BLaER1 (cell line): ENCODE measurements around the gene BNIP3.
A peak's percentile ranks its signal among the peaks of the same experiment; 100 is the strongest.

Experiments
- H3K27ac ChIP-seq: shearing (Covaris generic); formaldehyde crosslinking; 2 replicates; pipeline ENCODE4 v1.8.1; 2022
- H3K27me3 ChIP-seq: shearing (Covaris generic); formaldehyde crosslinking; 2 replicates; pipeline ENCODE4 v1.8.1; 2022
- H3K36me3 ChIP-seq: shearing (Covaris generic); formaldehyde crosslinking; 2 replicates; pipeline ENCODE4 v1.8.1; 2022
- H3K4me1 ChIP-seq: shearing (Covaris generic); formaldehyde crosslinking; 2 replicates; pipeline ENCODE4 v1.8.1; 2022
- H3K4me2 ChIP-seq: shearing (Covaris generic); formaldehyde crosslinking; 2 replicates; pipeline ENCODE4 v1.8.1; 2022
- H3K4me3 ChIP-seq: shearing (Covaris generic); formaldehyde crosslinking; 2 replicates; pipeline ENCODE4 v1.8.1; 2022
- H3K9ac ChIP-seq: shearing (Covaris generic); formaldehyde crosslinking; 2 replicates; pipeline ENCODE4 v1.8.1; 2022
- H3K9me3 ChIP-seq: shearing (Covaris generic); formaldehyde crosslinking; 2 replicates; pipeline ENCODE4 v1.8.1; 2022
- H4K20me1 ChIP-seq: shearing (Covaris generic); formaldehyde crosslinking; 2 replicates; pipeline ENCODE4 v1.8.1; 2022
- Cebpa-rat ChIP-seq: shearing (Covaris generic); IDR thresholded peaks from 2 replicates; pipeline ENCODE4 v1.8.1; 2022

BNIP3 gene, protein sequence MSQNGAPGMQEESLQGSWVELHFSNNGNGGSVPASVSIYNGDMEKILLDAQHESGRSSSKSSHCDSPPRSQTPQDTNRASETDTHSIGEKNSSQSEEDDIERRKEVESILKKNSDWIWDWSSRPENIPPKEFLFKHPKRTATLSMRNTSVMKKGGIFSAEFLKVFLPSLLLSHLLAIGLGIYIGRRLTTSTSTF

DNA sequence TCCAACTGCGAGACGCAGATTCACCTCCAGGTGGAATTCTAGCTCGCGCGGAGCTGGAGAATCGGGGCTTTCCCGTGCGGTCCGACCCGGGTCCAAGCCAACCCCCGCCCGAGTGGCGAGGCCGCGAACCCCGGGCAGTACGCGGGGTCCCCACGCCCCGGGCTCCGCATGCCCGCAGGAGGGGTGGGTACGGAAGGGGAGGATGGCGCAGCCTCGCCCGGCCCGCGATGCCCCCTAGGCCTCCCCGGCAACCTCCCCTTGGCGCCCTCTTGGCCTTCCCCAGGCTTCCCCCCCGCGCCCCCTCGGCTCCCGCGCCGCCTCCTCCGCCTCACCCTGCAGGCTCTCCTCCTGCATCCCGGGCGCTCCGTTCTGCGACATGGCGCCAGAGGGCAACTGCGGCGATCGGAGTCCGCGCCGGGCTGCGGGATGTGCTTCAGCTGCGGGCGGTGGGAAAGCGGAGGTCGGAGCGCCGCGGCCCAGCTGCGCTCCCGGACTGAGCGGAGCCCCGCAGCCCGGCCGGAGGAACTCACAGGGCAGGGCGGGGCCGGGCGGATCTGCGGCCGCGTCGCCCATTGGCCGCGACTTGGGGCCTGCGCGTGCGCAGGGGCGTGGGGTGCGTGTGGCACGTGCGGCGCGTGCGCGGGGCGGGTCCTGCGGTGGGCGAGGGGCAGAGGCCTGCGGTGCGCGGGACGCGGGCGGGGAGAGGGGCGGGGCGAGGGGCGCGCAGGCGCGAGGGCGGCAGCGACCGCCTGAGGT lies at the start of gene BNIP3:
TSS of gene BNIP3 (minus strand) at position 495 of the 756 bp plus-strand sequence. CDS start at position 378, 117 bp downstream.
- peaks cover 60% of the 10 kb centered on the region for H3K4me1 ChIP-seq
- TF ChIP-seq Cebpa-rat, result no peak
- peaks cover 30% of the 10 kb centered on the region for H3K36me3 ChIP-seq
- peaks cover 21% of the 10 kb centered on the region for H3K9me3 ChIP-seq
- peak within 1 kb of the TSS; percentile 90 for H3K9ac ChIP-seq
- no peaks in the 10 kb centered on the region for H3K27me3 ChIP-seq
- peak within 1 kb of the TSS; percentile 85 for H3K4me3 ChIP-seq
- peaks cover 49% of the 10 kb centered on the region for H4K20me1 ChIP-seq
- H3K27ac ChIP-seq, result peak within 1 kb of the TSS; percentile 86
- H3K4me2 ChIP-seq, result peak within 1 kb of the TSS; percentile 93

DNA sequence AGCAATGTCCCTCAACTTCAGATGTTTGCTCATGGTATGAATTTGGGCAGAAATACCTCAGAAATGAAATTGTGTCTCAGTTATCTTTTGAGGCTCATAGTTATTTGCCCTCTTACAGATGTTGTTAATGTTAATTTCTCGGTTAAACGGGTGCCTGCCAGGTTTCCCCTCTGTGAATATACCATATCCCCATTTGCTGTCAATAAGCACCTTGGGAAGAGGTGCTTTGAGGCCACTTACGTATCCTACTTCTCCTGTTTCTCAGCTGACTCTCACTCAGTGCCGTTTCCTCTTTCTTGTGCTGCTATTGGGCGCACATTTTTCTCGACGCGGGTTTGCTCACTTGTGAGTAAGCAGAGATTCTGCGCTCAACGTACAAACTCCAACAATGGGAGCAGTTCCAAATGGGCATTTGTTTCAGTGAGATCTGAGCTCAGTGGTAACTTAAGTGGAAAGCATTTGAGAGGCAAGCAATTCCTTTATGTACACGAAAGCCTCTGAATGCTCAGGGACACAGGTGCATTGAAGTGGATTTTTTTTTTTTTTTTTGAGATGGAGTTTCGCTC lies 49.3 kb upstream of the BNIP3 start:
- peaks cover 32% of the 10 kb centered on the region for H3K27me3 ChIP-seq
- no peaks in the 10 kb centered on the region for H3K36me3 ChIP-seq
- no peaks in the 10 kb centered on the region for H4K20me1 ChIP-seq
- H3K4me3 ChIP-seq, result no peak overlapping the region
- no peak overlapping the region for H3K9ac ChIP-seq
- H3K4me2 ChIP-seq, result no peak overlapping the region
- H3K9me3 ChIP-seq, result no peaks in the 10 kb centered on the region
- H3K27ac ChIP-seq, result no peak overlapping the region
- H3K4me1 ChIP-seq, result peaks cover 19% of the 10 kb centered on the region
- TF ChIP-seq Cebpa-rat, result no peak

DNA sequence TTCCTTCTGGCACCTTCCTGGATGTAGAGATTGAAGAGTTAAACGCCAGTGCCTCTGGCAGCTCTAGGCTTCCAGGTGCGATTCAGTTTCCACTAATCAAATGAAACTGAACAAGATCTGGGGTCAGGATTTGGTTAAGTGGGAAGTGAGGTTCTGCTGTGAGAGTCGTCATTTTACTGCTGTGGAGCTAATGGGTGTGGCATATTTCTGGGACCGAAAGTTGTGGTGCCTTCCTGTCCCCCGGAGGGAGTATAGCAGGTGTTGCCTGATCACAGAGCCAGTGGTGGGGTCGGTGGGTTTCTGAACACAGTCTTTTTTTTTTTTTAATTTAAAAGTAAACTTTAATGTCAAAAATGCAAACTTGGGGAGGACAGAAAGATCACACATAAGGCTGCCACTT lies 47.0 kb upstream of the BNIP3 start:
- H3K36me3 ChIP-seq, result no peaks in the 10 kb centered on the region
- no peak overlapping the region for H3K4me3 ChIP-seq
- no peak overlapping the region for H3K9ac ChIP-seq
- no peaks in the 10 kb centered on the region for H3K9me3 ChIP-seq
- peaks cover 13% of the 10 kb centered on the region for H3K27me3 ChIP-seq
- TF ChIP-seq Cebpa-rat, result no peak
- H3K4me2 ChIP-seq, result peak overlapping the region; percentile 65
- no peaks in the 10 kb centered on the region for H4K20me1 ChIP-seq
- no peak overlapping the region for H3K27ac ChIP-seq
- H3K4me1 ChIP-seq, result peaks cover 19% of the 10 kb centered on the region

DNA sequence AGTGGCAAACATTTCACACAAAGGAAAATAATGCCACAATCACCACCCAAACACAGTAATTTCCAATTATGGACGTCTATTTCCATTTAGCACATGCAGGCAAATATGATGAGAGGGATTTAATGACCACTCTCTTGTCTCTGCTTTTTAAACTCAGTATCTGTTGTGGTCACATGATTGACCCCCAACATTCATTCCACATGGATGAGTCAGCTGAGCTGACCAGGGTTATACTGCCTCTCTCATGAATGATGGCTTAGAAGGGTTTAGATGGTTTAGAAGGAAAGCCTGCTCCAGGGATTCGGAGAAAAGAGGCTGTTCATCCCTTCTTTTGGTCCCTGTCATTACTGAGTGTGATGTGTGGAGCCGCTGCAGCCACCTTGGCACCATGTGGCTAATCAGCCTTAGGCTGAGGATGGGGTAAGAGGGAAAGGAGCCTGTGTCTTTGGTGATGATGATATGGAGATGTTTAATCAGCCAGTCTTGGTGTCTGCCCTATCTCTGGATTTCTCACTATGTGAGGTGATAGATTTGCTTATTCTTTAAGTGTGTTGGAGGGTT lies 45.8 kb upstream of the BNIP3 start:
- Histone ChIP-seq H4K20me1 (no peaks in the 10 kb centered on the region), H3K4me1 (peaks cover 24% of the 10 kb centered on the region), H3K27me3 (peaks cover 10% of the 10 kb centered on the region), H3K9me3 (no peaks in the 10 kb centered on the region), H3K4me2 (no peak overlapping the region), H3K36me3 (no peaks in the 10 kb centered on the region), H3K4me3 (no peak overlapping the region), H3K9ac (no peak overlapping the region), H3K27ac (no peak overlapping the region)
- TF ChIP-seq Cebpa-rat, result no peak

DNA sequence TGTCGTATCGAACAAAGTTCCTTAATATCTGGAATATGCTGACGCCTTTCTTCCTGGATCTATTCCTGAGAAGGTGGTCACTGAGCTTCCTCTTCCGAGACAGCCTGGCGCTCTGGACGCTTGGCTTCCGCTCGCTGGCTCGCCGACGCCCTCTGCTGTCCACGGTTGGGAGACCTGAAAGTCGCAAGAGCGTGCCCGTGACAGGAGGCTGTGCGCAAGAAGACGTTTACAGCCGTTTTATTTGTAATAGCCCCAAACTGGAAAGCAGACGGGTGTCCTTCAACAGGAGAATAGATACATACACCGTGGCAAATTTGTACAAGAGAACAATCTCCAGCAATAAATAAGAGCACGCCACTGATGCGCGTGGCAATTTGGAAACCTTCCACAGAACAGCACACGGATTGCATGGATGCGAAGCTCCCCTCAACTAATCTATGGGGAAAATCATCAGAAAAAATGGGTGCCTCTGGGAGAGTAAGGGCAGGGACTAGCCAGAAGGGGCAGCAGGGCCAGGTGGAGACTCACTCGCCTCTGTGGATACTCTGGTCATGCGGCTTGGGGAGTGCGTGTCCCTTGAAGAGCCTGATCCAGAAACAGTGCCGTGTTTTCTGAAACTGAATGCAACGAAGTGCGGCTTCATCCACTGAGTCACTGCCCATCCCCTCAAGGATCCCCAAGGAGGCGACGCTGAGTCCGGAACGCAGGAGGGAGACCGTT lies 41.5 kb upstream of the BNIP3 start:
- Histone ChIP-seq H3K36me3 (no peaks in the 10 kb centered on the region), H3K9ac (no peak overlapping the region), H3K4me2 (peak overlapping the region; percentile 33), H3K9me3 (no peaks in the 10 kb centered on the region), H4K20me1 (no peaks in the 10 kb centered on the region), H3K27me3 (peaks cover 10% of the 10 kb centered on the region), H3K27ac (no peak overlapping the region), H3K4me1 (peaks cover 11% of the 10 kb centered on the region), H3K4me3 (no peak overlapping the region)
- no peak for TF ChIP-seq Cebpa-rat

DNA sequence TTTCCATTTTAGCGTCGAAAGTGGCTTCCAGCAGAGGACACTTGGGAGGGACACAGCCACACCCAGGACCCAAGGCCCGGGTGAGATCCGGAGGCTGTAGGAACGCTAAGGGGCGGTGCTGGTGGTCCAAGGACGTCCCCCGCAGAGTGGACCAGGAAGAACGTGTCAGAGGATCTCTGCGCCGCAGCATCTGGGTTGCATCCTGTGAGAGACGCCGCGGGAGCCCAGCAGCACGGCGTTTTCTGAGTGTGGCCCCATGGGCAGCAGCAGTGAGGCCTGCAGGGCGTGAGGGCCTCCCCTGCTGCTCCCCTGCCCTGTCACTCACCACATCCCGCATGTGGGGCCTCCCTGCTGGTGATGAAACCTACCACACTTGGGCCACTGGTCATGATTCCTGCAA lies 40.5 kb upstream of the BNIP3 start:
- no peak overlapping the region for H3K27ac ChIP-seq
- H3K4me2 ChIP-seq, result no peak overlapping the region
- H4K20me1 ChIP-seq, result no peaks in the 10 kb centered on the region
- H3K36me3 ChIP-seq, result no peaks in the 10 kb centered on the region
- no peaks in the 10 kb centered on the region for H3K9me3 ChIP-seq
- peaks cover 10% of the 10 kb centered on the region for H3K27me3 ChIP-seq
- H3K4me1 ChIP-seq, result 0 out of 2 replicates have a peak, but pooled peaks cover 10% of the 10 kb centered on the region
- no peak overlapping the region for H3K9ac ChIP-seq
- no peak for TF ChIP-seq Cebpa-rat
- no peak overlapping the region for H3K4me3 ChIP-seq

DNA sequence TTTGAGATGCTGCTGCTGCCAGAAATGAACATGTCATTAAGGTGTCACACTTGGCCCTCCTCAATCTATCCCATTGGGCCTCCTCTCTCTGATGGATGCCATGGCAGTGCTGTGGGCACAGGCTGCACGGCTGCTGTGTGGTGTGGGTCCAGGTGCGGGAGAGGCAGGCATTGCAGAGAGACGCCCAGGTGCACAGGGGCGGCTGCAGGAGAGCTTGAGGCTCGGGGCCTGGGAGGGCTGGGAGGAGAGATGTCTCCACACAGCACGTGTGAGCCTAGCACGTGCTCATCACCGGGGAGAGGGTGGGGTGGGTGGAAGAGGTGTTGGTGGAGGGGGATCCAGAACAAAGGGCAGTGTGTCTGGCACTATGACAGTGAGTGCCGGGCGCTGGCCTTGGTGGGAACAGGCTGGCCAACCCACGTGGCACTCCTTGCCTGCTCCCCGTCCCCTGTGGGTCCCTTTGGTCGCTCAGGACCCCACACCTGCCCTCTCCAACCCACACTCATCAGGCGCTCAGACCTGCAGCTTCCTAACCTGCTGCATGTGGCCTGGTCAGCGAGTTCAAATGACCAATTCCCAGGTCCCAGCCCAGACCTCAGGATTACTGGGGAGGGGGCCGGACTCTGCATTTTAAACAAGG lies 39.9 kb upstream of the BNIP3 start:
- Histone ChIP-seq H3K36me3 (no peaks in the 10 kb centered on the region), H4K20me1 (no peaks in the 10 kb centered on the region), H3K4me1 (0 out of 2 replicates have a peak, but pooled peaks cover 10% of the 10 kb centered on the region), H3K9me3 (no peaks in the 10 kb centered on the region), H3K4me2 (no peak overlapping the region), H3K27me3 (peaks cover 10% of the 10 kb centered on the region), H3K9ac (no peak overlapping the region), H3K4me3 (no peak overlapping the region), H3K27ac (no peak overlapping the region)
- no peak for TF ChIP-seq Cebpa-rat

DNA sequence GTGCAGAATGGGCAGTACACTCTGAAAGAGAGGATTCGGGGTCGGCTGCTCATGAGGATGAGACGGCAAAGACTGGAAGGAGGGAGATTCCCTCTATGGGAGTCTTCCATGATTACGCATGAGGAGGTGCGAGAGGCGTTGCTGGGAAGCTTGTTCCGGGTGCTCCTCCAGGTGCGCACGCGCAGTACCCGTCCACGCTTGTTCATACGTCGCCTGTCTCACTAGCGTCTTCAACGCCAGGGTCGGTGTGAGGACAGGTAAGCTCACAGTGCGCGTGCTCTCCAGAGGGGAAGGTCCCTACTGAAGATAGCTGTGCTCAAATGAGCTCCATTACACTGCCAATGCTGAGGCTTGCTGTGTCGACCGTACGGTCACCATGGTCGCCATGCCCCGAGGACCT lies 39.3 kb upstream of the BNIP3 start:
- no peaks in the 10 kb centered on the region for H3K36me3 ChIP-seq
- H3K27ac ChIP-seq, result no peak overlapping the region
- no peak overlapping the region for H3K4me3 ChIP-seq
- H4K20me1 ChIP-seq, result no peaks in the 10 kb centered on the region
- H3K4me2 ChIP-seq, result no peak overlapping the region
- H3K9me3 ChIP-seq, result no peaks in the 10 kb centered on the region
- peaks cover 10% of the 10 kb centered on the region for H3K27me3 ChIP-seq
- H3K4me1 ChIP-seq, result 0 out of 2 replicates have a peak, but pooled peaks cover 10% of the 10 kb centered on the region
- H3K9ac ChIP-seq, result no peak overlapping the region
- no peak for TF ChIP-seq Cebpa-rat

DNA sequence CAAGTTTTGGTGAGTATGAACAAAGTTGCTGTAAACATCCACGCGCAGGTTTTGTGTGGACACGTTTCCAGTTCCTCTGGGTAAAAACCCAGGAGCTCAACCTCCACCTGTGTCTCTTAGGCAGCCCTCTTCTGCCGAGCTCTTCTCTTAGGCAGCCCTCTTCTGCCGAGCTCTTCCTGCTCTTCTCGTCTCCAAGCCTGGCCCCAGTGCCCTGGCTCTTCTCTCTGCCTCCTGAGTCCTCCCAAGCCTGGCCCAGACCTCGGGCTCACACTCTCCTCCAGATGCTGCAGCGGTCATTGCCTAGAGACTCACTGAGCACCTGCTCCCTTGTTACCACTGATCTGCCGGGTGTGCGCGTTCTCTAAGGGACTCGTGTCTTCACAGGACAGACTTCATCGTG lies 38.7 kb upstream of the BNIP3 start:
- H3K4me3 ChIP-seq, result no peak overlapping the region
- no peak overlapping the region for H3K9ac ChIP-seq
- TF ChIP-seq Cebpa-rat, result no peak

More for the DNA sequence above, 38.7 kb upstream of the BNIP3 start:
- 0 out of 2 replicates have a peak, but pooled peaks cover 10% of the 10 kb centered on the region for H3K4me1 ChIP-seq
- no peak overlapping the region for H3K4me2 ChIP-seq
- no peaks in the 10 kb centered on the region for H3K36me3 ChIP-seq
- H3K27me3 ChIP-seq, result peaks cover 10% of the 10 kb centered on the region
- H4K20me1 ChIP-seq, result no peaks in the 10 kb centered on the region
- H3K27ac ChIP-seq, result no peak overlapping the region
- H3K9me3 ChIP-seq, result no peaks in the 10 kb centered on the region
